HG03457 (cell line): ENCODE measurements around the gene IRX1.

ENCODE experiments used
- ATAC-seq: cut with Tn5 transposase; IDR thresholded peaks from one replicate; pipeline ENCODE4 v1.9.1; 2021; ENCODE audit warnings: moderate number of reproducible peaks; ENCODE audit not compliant: unreplicated experiment

IRX1 gene

GRCh38 chr5:3600106-3601060, 4.8 kb downstream of the IRX1 start:
- no peak for ATAC-seq

GRCh38 chr5:3601061-3601710, 5.6 kb downstream of the IRX1 start:
- ATAC-seq, result no peak

- ATAC-seq, result no peak
These were observed 6.5 kb downstream of the IRX1 start for GRCh38 chr5:3601911-3602782.

GRCh38 chr5:3602785-3603502, 7.3 kb downstream of the IRX1 start:
- no peak for ATAC-seq

GRCh38 chr5:3604501-3604900, 8.9 kb downstream of the IRX1 start:
- ATAC-seq, result no peak

- ATAC-seq, result no peak
These were observed 9.8 kb downstream of the IRX1 start for GRCh38 chr5:3605298-3606010.

GRCh38 chr5:3606121-3606831, 10.6 kb downstream of the IRX1 start:
- ATAC-seq, result no peak

- ATAC-seq, result no peak
These were observed 12.0 kb downstream of the IRX1 start for GRCh38 chr5:3607541-3608181.

- no peak for ATAC-seq
These were observed 13.6 kb downstream of the IRX1 start for GRCh38 chr5:3609120-3609681.

GRCh38 chr5:3612591-3613042, 17.0 kb downstream of the IRX1 start:
- ATAC-seq, result no peak

GRCh38 chr5:3613726-3614125, 18.1 kb downstream of the IRX1 start:
- ATAC-seq, result no peak

- no peak for ATAC-seq
These were observed 19.6 kb downstream of the IRX1 start for GRCh38 chr5:3615217-3615616.

GRCh38 chr5:3615829-3616228, 20.2 kb downstream of the IRX1 start:
- no peak for ATAC-seq

- ATAC-seq, result no peak
These were observed 23.9 kb downstream of the IRX1 start for GRCh38 chr5:3619579-3619978.

- no peak for ATAC-seq
These were observed 27.3 kb downstream of the IRX1 start for GRCh38 chr5:3622961-3623360.

- no peak for ATAC-seq
These were observed 30.0 kb downstream of the IRX1 start for GRCh38 chr5:3625626-3626025.

GRCh38 chr5:3634061-3634460, 38.4 kb downstream of the IRX1 start:
- no peak for ATAC-seq

- ATAC-seq, result no peak
These were observed 43.5 kb downstream of the IRX1 start for GRCh38 chr5:3639175-3639574.
